ENCODE measurements around the gene MPRIP. TPM values are rescaled to one million over a fixed set of nuclear protein-coding genes. Genes with fewer than 3 reads are reported as not detected.
A peak's percentile ranks its signal among the peaks of the same experiment; 100 is the strongest.

Gene MPRIP
- total RNA-seq, 2 experiments from 2014 or later = 210 to 239 TPM

GRCh38 chr17:17204041-17204591, 161.9 kb downstream of the MPRIP start:
- peak overlapping the region; percentile 74 for H3K27ac Mint-ChIP-seq
- H3K27me3 Mint-ChIP-seq = no peaks in the 10 kb centered on the region
- POLR2A ChIA-PET = interaction anchor here (2.2 kb wide), 1 partner anchor 24 kb away, joined by 10 read pairs; no protein-coding TSS in a partner anchor

DNA sequence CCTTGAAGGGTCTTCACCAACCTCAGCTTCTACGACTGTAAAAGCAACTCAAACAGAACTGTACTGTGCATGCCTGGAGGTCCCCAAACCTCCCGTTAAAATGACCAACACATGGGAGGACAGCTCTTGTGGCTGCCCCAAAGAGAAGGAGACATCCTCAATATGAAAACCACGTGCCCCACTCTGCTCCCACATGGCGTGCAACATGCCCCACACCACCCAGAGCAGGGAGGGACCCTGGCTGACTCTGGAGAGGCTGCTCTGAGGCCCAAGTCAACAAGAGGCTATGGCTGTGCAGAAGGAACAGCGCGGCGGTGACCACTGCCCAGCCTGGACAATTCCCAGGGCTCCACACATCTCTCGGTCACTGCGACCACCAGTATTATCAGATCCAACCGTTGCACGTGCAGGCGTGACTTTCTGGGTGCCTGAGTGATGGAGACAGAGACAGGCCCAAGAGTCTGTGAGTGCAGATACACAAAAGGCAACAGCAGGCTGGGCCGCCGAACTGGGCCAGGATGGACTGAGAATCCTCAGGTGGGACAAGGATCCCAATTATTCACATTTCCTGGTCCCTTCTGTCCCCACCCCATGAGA, 162.5 kb downstream of the MPRIP start:
- peak overlapping the region; percentile 87 for H3K4me3 Mint-ChIP-seq

More at GRCh38 chr17:17204041-17204591, 161.9 kb downstream of the MPRIP start:
- Mint-ChIP-seq H3K36me3 (peaks cover 2% of the 10 kb centered on the region), H3K4me1 (peaks cover 12% of the 10 kb centered on the region), H3K9me3 (no peaks in the 10 kb centered on the region), H3K4me3 (peak overlapping the region; percentile 87)
- DNase-seq = no peak
- ATAC-seq (ENCODE audit: low read depth) = no peak

DNA sequence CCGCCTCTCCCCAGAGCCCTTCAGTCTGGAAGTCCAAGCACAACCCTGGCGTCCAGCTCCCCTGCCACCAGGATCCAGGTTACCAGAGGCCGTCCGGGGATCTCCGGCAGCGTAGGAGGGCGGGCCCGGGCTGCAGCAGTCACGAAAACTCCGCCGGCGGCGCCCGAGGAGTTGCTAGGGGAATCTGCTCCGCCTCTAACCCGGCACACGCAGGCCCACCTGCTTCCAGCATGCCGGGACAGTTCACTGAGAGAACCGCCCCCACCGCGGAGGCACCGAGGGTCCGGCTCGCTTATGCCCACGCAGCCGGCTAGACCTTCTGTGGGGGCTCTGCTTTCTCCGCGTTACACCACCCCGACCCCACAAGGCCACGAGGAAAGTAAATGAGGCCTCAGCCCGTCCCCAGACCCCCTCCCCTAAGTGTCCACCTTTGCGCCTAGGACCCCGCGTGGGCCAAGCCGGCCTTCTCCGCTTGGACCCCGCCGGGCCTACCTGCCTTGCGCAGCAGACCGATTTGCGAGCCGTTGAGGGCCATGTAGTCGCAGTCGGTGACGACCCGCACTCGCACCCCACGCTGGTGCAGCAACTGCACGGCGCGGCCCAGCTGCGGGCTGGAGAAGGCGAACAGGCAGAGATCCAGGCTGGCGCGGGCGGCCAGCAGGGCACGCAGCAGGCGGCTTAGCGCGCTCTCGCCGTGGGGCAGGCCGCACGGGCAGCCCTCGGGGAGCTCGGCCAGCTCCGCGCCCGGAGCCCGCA, 163.3 kb downstream of the MPRIP start:
- ATAC-seq (ENCODE audit: low read depth) = peak; percentile 69
- no peaks in the 10 kb centered on the region for H3K27me3 Mint-ChIP-seq
- no peaks in the 10 kb centered on the region for H3K9me3 Mint-ChIP-seq
- peak overlapping the region; percentile 87 for H3K4me3 Mint-ChIP-seq
- DNase-seq = peak; percentile 72
- H3K36me3 Mint-ChIP-seq = peaks cover 2% of the 10 kb centered on the region
- peaks cover 12% of the 10 kb centered on the region for H3K4me1 Mint-ChIP-seq
- H3K27ac Mint-ChIP-seq = peak overlapping the region; percentile 86
- POLR2A ChIA-PET = interaction anchor here (0.7 to 2.2 kb wide), 7 partner anchors 15 to 76 kb away, joined by 3 to 10 read pairs (median 3); partner anchors contain the start of gene COPS3

More for the DNA sequence above, 162.5 kb downstream of the MPRIP start:
- DNase-seq = no peak
- ATAC-seq (ENCODE audit: low read depth) = no peak
- Mint-ChIP-seq H3K9me3 (no peaks in the 10 kb centered on the region), H3K27me3 (no peaks in the 10 kb centered on the region), H3K4me1 (peaks cover 12% of the 10 kb centered on the region), H3K27ac (peak overlapping the region; percentile 86), H3K36me3 (peaks cover 2% of the 10 kb centered on the region)
- POLR2A ChIA-PET = interaction anchor here (2.2 kb wide), 1 partner anchor 25 kb away, joined by 10 read pairs; no protein-coding TSS in a partner anchor

DNA sequence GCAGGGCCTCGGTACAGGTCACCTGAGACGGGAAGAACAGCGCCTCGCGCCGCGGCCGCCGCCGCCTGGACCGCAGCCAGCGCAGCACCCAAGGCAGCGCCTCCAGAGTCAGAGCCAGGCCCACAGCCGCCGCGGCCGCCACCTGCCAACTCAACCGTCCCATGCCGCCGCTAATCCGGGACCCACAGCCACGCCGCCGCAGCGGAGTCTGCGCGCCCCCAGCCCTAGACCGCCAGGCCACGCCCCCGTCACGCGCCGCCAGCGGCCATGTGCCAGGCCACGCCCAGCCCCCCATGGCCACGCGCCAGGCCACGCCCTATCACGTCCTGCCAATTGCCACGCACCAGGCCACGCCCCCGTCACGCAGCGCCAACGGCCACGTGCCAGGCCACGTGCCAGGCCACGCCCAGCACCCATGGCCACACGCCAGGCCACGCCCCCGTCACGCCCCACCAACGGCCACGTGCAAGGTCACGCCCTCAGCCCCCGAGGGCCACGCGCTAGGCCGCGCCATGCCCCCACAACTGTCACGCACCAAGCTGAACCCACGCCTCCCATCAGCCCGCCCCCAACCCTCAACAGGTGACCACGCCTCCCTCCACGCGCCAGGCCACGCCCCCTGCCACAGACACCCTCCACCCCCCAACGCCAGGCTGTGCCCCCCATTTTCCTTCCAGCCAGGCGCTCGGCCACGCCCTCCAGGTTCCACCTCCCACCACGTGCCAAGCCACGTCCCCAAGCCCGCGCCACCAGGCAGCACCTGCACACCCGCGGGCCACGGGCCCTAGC, 164.1 kb downstream of the MPRIP start, which contains the start of gene PLD6:
PLD6 (minus strand) TSS at position 210 of the 789 bp plus-strand sequence; CDS start at position 163, 47 bp downstream.
- Mint-ChIP-seq H3K27me3 (no peaks in the 10 kb centered on the region), H3K27ac (peak within 1 kb of the TSS; percentile 86), H3K9me3 (no peaks in the 10 kb centered on the region), H3K36me3 (peaks cover 2% of the 10 kb centered on the region), H3K4me1 (peaks cover 12% of the 10 kb centered on the region), H3K4me3 (peak within 1 kb of the TSS; percentile 87)
- POLR2A ChIA-PET = interaction anchor here (0.7 to 2.2 kb wide), 8 partner anchors 15 to 75 kb away, joined by 3 to 10 read pairs (median 3); partner anchors contain the start of gene COPS3
- peak; percentile 89 for DNase-seq
- ATAC-seq (ENCODE audit: low read depth) = peak; percentile 59

DNA sequence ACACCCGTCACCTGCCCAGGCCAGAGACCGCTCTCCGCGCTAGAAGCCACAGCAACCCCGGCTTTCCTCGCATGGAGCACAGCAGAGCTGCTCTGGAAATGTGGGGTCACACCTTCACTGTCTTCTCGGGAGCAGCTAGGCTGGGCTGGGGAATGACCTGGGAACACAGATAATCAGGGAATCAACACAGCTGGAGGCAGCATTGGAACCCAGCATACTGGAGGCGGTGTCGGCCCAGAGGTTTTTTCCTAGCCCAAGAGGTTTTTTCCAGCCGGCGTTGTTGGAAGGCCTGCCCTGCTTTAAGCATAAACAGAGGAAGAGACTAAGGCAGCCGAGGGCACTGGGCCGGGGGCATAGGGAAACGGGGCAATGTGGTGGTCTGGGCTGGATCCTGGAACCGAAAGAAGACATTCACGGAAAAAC, 164.7 kb downstream of the MPRIP start:
- no peaks in the 10 kb centered on the region for H3K9me3 Mint-ChIP-seq
- ATAC-seq (ENCODE audit: low read depth) (no peak), DNase-seq (no peak)
- H3K4me3 Mint-ChIP-seq = no peak overlapping the region
- H3K27ac Mint-ChIP-seq = peak overlapping the region; percentile 70
- H3K4me1 Mint-ChIP-seq = peaks cover 12% of the 10 kb centered on the region
- H3K27me3 Mint-ChIP-seq = no peaks in the 10 kb centered on the region
- peaks cover 2% of the 10 kb centered on the region for H3K36me3 Mint-ChIP-seq
- POLR2A ChIA-PET = interaction anchor here (1.1 to 1.7 kb wide), 2 partner anchors 67 to 74 kb away, joined by 3 read pairs; partner anchors contain the start of gene COPS3

DNA sequence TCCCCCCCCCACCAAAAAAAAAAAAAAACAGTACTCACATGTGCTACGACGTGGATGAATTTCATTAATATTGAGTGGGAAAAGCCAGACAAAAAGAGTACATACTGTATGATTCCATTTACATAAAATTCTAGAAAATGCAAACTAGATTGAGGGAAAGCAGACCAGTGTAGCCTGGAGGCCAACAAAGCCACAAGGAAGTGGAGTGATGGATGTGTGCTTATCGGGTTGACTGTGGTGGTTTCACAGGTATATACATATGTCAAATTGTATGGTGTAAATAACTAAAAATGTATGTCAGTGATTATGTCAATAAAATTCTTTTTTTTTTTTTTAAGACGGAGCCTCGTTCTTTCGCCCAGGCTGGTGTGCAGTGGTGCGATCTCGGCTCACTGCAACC, 165.7 kb downstream of the MPRIP start:
- ATAC-seq (ENCODE audit: low read depth) (no peak), DNase-seq (no peak)
- H3K4me1 Mint-ChIP-seq = peaks cover 12% of the 10 kb centered on the region
- H3K36me3 Mint-ChIP-seq = peaks cover 2% of the 10 kb centered on the region
- H3K27me3 Mint-ChIP-seq = no peaks in the 10 kb centered on the region
- H3K4me3 Mint-ChIP-seq = no peak overlapping the region
- POLR2A ChIA-PET = no interaction called here
- H3K27ac Mint-ChIP-seq = no peak overlapping the region
- no peaks in the 10 kb centered on the region for H3K9me3 Mint-ChIP-seq

GRCh38 chr17:17213775-17214174, 171.5 kb downstream of the MPRIP start:
- Mint-ChIP-seq H3K4me3 (no peak overlapping the region), H3K36me3 (peaks cover 7% of the 10 kb centered on the region), H3K4me1 (peaks cover 1% of the 10 kb centered on the region), H3K27ac (no peak overlapping the region), H3K9me3 (no peaks in the 10 kb centered on the region), H3K27me3 (no peaks in the 10 kb centered on the region)
- POLR2A ChIA-PET = no interaction called here
- ATAC-seq (ENCODE audit: low read depth) (no peak), DNase-seq (no peak)

- POLR2A ChIA-PET = no interaction called here
- no peak overlapping the region for H3K27ac Mint-ChIP-seq
Measured at GRCh38 chr17:17214646-17215436, 172.6 kb downstream of the MPRIP start.

GRCh38 chr17:17215575-17215974, 173.3 kb downstream of the MPRIP start:
- Mint-ChIP-seq H3K27me3 (no peaks in the 10 kb centered on the region), H3K4me3 (no peak overlapping the region), H3K27ac (no peak overlapping the region), H3K4me1 (no peaks in the 10 kb centered on the region), H3K36me3 (peaks cover 13% of the 10 kb centered on the region), H3K9me3 (no peaks in the 10 kb centered on the region)
- DNase-seq = no peak
- POLR2A ChIA-PET = no interaction called here
- ATAC-seq (ENCODE audit: low read depth) = no peak

More at GRCh38 chr17:17214646-17215436, 172.6 kb downstream of the MPRIP start:
- H3K9me3 Mint-ChIP-seq = no peaks in the 10 kb centered on the region
- no peak overlapping the region for H3K4me3 Mint-ChIP-seq
- H3K27me3 Mint-ChIP-seq = no peaks in the 10 kb centered on the region
- H3K4me1 Mint-ChIP-seq = no peaks in the 10 kb centered on the region
- H3K36me3 Mint-ChIP-seq = peaks cover 9% of the 10 kb centered on the region
- DNase-seq (no peak), ATAC-seq (ENCODE audit: low read depth) (no peak)

DNA sequence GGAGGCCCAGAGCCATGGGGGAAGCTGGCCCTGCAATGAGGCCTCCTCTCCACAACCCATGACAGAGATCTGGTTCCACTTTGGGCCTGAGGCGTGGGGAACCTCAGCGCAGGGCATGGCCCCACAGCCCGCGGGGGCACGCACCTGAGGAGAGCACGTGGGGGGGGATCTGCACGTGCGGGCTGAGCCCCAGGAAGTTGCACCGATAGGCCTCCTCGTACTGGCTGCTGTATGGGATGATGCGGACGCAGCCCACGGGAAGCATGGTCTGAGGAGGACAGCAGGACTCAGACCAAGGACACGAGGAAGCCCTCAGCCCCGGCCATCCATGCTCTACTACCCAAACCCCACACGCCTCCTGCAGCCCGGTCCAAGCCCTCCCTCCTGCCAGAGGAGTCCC, 174.0 kb downstream of the MPRIP start:
- H3K4me3 Mint-ChIP-seq = no peak overlapping the region
- H3K27ac Mint-ChIP-seq = no peak overlapping the region
- no peaks in the 10 kb centered on the region for H3K27me3 Mint-ChIP-seq
- peaks cover 13% of the 10 kb centered on the region for H3K36me3 Mint-ChIP-seq
- no peaks in the 10 kb centered on the region for H3K9me3 Mint-ChIP-seq
- ATAC-seq (ENCODE audit: low read depth) = no peak
- POLR2A ChIA-PET = no interaction called here
- no peaks in the 10 kb centered on the region for H3K4me1 Mint-ChIP-seq
- DNase-seq = no peak

- Mint-ChIP-seq H3K9me3 (no peaks in the 10 kb centered on the region), H3K36me3 (peaks cover 13% of the 10 kb centered on the region), H3K27me3 (no peaks in the 10 kb centered on the region), H3K27ac (no peak overlapping the region), H3K4me3 (no peak overlapping the region), H3K4me1 (no peaks in the 10 kb centered on the region)
- DNase-seq (no peak), ATAC-seq (ENCODE audit: low read depth) (no peak)
- POLR2A ChIA-PET = no interaction called here
Measured at GRCh38 chr17:17216776-17217175, 174.5 kb downstream of the MPRIP start.

DNA sequence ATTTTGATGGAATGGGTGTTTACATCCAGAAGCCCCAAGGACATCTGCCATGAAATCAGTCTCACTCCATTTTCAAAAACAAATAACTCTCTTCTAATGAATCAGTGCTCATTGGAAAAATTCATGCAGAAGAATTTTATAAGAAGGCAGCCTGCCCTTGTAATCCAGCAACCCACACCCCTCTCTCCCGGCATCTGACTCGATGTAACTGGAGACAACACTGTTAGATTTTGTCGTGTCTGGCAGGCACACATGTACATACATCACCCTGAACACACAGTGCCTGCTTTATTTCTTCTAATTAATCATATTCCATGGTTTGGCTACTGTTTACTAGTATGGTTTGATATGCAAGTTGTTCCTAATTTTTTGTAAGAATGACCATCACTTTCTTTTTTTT, 175.7 kb downstream of the MPRIP start:
- no peaks in the 10 kb centered on the region for H3K4me1 Mint-ChIP-seq
- H3K36me3 Mint-ChIP-seq = peaks cover 13% of the 10 kb centered on the region
- no peaks in the 10 kb centered on the region for H3K27me3 Mint-ChIP-seq
- ATAC-seq (ENCODE audit: low read depth) = no peak
- POLR2A ChIA-PET = no interaction called here
- no peak overlapping the region for H3K4me3 Mint-ChIP-seq
- H3K9me3 Mint-ChIP-seq = no peaks in the 10 kb centered on the region
- DNase-seq = no peak
- H3K27ac Mint-ChIP-seq = no peak overlapping the region
